ENCODE results near the gene TPD52L1.

DNA sequence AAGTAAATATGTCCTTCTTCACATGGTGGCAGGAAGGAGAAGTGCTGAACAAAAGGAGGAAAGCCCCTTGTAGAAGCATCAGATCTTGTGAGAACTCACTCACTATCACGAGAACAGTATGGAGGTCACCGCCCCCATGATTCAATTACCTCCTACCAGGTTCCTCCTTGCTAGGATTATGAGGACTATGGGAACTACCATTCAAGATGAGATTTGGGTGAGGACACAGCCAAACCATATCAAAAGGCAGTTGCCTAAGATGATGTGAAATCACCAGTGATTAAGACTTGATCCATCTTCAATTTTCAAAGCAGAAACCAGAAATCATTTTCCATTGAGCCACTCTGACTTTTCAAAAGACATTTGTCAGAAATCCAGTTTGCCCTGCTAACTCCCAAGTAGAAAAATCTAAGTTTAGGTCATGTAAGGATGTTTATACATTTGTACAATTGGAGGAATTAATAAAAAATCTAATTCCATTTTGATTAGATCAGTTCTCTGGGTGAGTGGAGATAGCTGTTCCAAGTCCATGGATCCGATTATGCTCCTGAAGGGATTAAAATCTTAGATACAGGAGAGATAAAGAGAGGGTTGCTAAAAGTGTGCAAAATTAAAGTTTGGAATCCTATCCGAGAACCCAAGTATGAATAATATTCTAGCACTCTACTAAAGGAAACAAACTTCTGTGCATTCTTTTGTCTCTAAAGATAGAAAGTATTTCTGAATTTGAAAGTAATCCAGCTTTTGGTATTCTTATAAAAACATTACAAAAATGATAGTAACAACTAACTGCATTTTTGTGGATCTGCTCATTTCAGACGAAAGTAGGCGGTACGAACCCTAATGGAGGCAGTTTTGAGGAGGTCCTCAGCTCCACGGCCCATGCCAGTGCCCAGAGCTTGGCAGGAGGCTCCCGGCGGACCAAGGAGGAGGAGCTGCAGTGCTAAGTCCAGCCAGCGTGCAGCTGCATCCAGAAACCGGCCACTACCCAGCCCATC lies 108.7 kb downstream of the TPD52L1 start:
- TF ChIP-seq, protein P1, sequence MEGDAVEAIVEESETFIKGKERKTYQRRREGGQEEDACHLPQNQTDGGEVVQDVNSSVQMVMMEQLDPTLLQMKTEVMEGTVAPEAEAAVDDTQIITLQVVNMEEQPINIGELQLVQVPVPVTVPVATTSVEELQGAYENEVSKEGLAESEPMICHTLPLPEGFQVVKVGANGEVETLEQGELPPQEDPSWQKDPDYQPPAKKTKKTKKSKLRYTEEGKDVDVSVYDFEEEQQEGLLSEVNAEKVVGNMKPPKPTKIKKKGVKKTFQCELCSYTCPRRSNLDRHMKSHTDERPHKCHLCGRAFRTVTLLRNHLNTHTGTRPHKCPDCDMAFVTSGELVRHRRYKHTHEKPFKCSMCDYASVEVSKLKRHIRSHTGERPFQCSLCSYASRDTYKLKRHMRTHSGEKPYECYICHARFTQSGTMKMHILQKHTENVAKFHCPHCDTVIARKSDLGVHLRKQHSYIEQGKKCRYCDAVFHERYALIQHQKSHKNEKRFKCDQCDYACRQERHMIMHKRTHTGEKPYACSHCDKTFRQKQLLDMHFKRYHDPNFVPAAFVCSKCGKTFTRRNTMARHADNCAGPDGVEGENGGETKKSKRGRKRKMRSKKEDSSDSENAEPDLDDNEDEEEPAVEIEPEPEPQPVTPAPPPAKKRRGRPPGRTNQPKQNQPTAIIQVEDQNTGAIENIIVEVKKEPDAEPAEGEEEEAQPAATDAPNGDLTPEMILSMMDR (IDR thresholded peaks at IDR 0.05), result no peak
- no peak for TF ChIP-seq POLR2A (IDR thresholded peaks at IDR 0.05)

Measured in right lobe of liver (tissue), 4 donors.